ENCODE measurements around the gene MAGI1. TPM values are rescaled to one million over a fixed set of nuclear protein-coding genes. Genes with fewer than 3 reads are reported as not detected.

Gene MAGI1
- total RNA-seq, 2 experiments from 2014 or later = 0.47 to 0.51 TPM

DNA sequence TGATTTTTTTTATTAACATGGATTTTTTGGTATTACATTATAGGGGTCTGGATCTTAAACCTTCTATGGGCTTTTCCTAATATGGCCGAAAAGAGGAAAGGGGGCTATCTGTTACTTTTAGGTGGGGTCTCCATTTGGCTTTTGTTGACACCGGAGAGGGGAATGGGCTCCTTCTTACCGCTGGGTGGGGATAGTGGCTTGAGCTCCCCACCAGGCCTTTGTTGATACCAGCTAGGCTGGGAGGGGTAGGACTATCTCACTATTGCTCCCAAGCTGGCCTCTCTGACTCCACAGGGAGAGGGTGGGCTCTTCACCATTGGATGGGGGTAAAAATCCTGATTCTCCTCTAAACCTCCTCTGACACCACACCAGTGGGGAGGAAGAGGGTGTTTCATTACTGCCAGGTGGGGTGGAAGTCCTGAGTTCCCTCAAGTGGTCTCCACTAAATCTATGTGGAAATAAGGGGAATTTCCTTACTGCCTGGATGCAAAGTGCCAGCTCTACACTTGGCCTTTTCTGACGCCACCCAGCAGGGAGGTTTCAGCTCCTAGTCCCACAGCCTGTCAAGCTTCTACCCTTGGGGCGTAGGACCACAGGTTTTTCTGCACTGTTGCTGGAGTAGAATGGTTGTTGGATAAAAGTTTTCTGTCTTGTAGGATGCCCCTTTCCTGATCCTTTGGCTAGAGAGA is 572.3 kb downstream of the MAGI1 start:
- DNase-seq = no peak
- Mint-ChIP-seq H3K9me3 (peaks cover 11% of the 10 kb centered on the region), H3K27me3 (no peaks in the 10 kb centered on the region), H3K36me3 (ENCODE audit: low read depth) (no peaks in the 10 kb centered on the region), H3K27ac (no peak overlapping the region), H3K4me1 (ENCODE audit: low read depth) (no peaks in the 10 kb centered on the region), H3K4me3 (no peak overlapping the region)
- intact Hi-C loops (cut with micrococcal nuclease) = no loop called here
- TF ChIP-seq, protein P1, sequence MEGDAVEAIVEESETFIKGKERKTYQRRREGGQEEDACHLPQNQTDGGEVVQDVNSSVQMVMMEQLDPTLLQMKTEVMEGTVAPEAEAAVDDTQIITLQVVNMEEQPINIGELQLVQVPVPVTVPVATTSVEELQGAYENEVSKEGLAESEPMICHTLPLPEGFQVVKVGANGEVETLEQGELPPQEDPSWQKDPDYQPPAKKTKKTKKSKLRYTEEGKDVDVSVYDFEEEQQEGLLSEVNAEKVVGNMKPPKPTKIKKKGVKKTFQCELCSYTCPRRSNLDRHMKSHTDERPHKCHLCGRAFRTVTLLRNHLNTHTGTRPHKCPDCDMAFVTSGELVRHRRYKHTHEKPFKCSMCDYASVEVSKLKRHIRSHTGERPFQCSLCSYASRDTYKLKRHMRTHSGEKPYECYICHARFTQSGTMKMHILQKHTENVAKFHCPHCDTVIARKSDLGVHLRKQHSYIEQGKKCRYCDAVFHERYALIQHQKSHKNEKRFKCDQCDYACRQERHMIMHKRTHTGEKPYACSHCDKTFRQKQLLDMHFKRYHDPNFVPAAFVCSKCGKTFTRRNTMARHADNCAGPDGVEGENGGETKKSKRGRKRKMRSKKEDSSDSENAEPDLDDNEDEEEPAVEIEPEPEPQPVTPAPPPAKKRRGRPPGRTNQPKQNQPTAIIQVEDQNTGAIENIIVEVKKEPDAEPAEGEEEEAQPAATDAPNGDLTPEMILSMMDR (IDR thresholded peaks at IDR 0.05) = no peak
- POLR2A ChIA-PET = no interaction called here
- no peak for ATAC-seq
- CTCF ChIA-PET = no interaction called here

DNA sequence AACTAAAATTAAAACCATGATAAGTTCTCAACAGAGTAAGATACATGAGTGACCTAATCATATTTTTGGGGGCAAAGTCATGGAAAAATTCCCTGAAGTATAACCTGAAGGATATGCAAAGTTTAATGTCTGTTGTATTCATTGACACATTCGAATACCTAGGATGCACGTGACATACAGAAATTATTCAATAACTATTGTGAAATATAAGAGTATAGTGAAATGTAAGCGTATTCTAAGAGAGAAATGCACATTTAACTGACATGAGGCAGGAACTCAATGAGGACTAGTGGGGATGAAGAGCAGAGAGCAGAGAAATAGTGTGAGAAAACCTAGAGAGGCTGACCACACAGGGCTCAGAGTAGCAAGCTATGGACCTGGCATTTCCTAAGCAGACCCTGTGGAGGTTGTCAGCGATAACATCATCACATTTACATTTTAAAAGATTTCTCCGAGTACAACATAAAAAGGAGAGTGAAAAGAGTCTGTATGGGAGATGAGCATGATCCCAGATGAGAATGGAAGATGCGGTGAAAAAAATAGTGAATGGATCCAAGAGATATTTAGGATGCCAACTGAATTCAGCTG is 588.8 kb downstream of the MAGI1 start:
- no peak for DNase-seq

DNA sequence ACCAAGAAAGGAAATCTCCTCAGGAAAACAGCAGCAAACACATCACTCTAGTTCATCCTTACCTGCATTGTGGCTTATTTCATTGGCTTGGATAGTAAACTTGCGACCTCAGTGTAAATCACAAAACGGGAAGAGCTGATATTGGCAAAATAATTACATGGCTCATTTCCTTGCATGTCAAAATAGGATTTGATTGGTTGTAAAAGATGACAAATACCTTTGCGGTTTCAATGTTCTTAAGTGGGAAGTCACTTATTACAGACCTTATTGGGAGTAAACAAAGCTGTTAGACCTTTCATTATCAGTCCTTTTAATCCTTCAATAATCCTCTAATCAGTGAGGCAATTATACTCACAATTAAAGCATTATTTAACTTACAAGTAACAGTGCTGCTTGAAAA is 590.6 kb downstream of the MAGI1 start:
- Mint-ChIP-seq H3K4me1 (ENCODE audit: low read depth) (no peaks in the 10 kb centered on the region), H3K4me3 (no peak overlapping the region), H3K36me3 (ENCODE audit: low read depth) (no peaks in the 10 kb centered on the region), H3K27ac (no peak overlapping the region), H3K27me3 (no peaks in the 10 kb centered on the region), H3K9me3 (no peaks in the 10 kb centered on the region)
- DNase-seq (no peak), ATAC-seq (no peak)
- POLR2A ChIA-PET = no interaction called here
- TF ChIP-seq, protein P1 (IDR thresholded peaks at IDR 0.05) = no peak
- CTCF ChIA-PET = no interaction called here
- intact Hi-C loops (cut with micrococcal nuclease) = no loop called here

More for the DNA sequence above, 588.8 kb downstream of the MAGI1 start:
- ATAC-seq = no peak
- TF ChIP-seq, protein P1 (IDR thresholded peaks at IDR 0.05) = no peak
- Mint-ChIP-seq H3K4me1 (ENCODE audit: low read depth) (no peaks in the 10 kb centered on the region), H3K9me3 (peaks cover 2% of the 10 kb centered on the region), H3K36me3 (ENCODE audit: low read depth) (no peaks in the 10 kb centered on the region), H3K27me3 (no peaks in the 10 kb centered on the region), H3K4me3 (no peak overlapping the region), H3K27ac (no peak overlapping the region)
- intact Hi-C loops (cut with micrococcal nuclease) = no loop called here
- CTCF ChIA-PET = no interaction called here
- POLR2A ChIA-PET = no interaction called here

DNA sequence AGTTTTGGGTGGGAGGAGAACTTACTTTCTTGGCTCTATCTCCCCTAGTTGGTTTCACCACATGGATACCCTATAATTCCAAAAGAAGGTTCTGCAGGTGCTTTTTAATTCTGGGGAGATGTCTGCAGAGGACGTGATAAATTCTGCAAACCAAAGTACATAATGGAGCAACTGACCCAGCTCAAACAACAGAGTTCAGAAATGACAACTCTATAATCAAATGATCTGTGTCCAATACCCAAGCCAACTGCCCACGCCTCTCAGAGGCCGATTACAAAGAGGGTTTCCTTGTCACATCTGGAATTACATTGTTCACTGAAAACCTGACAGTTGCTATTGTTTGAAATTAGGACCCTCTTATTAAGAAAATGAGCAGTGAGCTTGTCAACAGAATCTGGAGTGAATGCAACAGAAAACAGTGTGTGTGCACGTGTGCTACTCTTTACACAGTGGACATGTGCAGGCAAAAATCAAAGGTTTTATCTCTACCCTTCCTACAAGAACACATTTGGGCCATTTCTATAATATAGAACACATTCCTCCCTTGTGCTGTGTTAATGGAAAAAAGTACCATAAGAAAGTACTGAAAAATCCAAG is 593.0 kb downstream of the MAGI1 start:
- Mint-ChIP-seq H3K27ac (no peak overlapping the region), H3K36me3 (ENCODE audit: low read depth) (no peaks in the 10 kb centered on the region), H3K4me1 (ENCODE audit: low read depth) (no peaks in the 10 kb centered on the region), H3K4me3 (no peak overlapping the region), H3K9me3 (no peaks in the 10 kb centered on the region), H3K27me3 (no peaks in the 10 kb centered on the region)
- TF ChIP-seq, protein P1 (IDR thresholded peaks at IDR 0.05) = no peak
- ChIA-PET POLR2A (no interaction called here), CTCF (no interaction called here)
- no peak for DNase-seq
- no peak for ATAC-seq
- intact Hi-C loops (cut with micrococcal nuclease) = no loop called here

DNA sequence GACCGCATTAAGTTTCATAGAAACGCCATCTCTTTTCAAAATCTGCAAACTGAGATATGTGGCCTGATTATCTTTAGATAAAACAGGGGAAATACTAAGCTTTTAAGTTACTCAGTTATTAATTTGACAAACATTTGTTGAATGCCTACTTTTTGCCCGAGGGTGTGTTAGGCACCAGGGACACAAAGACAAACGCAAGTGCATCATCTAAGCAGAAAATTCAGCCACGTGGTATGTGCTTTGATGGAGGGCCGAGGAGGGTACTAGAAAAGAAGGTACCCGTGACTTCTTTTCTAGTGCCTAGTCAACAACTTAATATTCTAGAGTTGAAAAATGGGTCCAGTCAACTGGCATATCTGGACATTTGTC is 594.3 kb downstream of the MAGI1 start:
- no peak for ATAC-seq
- TF ChIP-seq, protein P1 (IDR thresholded peaks at IDR 0.05) = no peak
- Mint-ChIP-seq H3K4me3 (no peak overlapping the region), H3K36me3 (ENCODE audit: low read depth) (no peaks in the 10 kb centered on the region), H3K4me1 (ENCODE audit: low read depth) (no peaks in the 10 kb centered on the region), H3K27me3 (no peaks in the 10 kb centered on the region), H3K9me3 (no peaks in the 10 kb centered on the region), H3K27ac (no peak overlapping the region)
- ChIA-PET CTCF (no interaction called here), POLR2A (no interaction called here)
- intact Hi-C loops (cut with micrococcal nuclease) = no loop called here
- DNase-seq = no peak
